GM10266 (cell line): ENCODE results near the gene APPBP2.
"Not testable (repeated sequence)": the region's sequence is repeated elsewhere in the genome, so short reads cannot be mapped to it uniquely, and the experiment has no call there.

Experiments used
- DNase-seq: peaks from one replicate; pipeline ENCODE4 v3.0.0; 2012; ENCODE audit errors: extremely low spot score
- CTCF ChIP-seq: IDR thresholded peaks from 2 replicates; pipeline ENCODE4 v1.5.1; 2012; ENCODE audit warnings: mild to moderate bottlenecking, low read depth; ENCODE audit not compliant: control insufficient read depth, insufficient read depth; ENCODE audit errors: missing control alignments

Gene APPBP2

GRCh38 chr17:60524463-60525327 is 1.3 kb downstream of the APPBP2 start:
- TF ChIP-seq CTCF = no peak
- no peak for DNase-seq

GRCh38 chr17:60523822-60524221 is 2.2 kb downstream of the APPBP2 start:
- no peak for DNase-seq
- TF ChIP-seq CTCF = no peak

- no peak for DNase-seq
- no peak for TF ChIP-seq CTCF
Observed at GRCh38 chr17:60522889-60523626, 3.0 kb downstream of the APPBP2 start.

GRCh38 chr17:60519795-60520194 is 6.2 kb downstream of the APPBP2 start:
- TF ChIP-seq CTCF = no peak
- no peak for DNase-seq

- not testable (repeated sequence) for DNase-seq
Observed at GRCh38 chr17:60515683-60516082, 10.4 kb downstream of the APPBP2 start.

- DNase-seq = not testable (repeated sequence)
Observed at GRCh38 chr17:60515199-60515598, 10.8 kb downstream of the APPBP2 start.

- no peak for DNase-seq
- no peak for TF ChIP-seq CTCF
Observed at GRCh38 chr17:60514500-60514899, 11.5 kb downstream of the APPBP2 start.

GRCh38 chr17:60514053-60514452 is 12.0 kb downstream of the APPBP2 start:
- no peak for DNase-seq
- no peak for TF ChIP-seq CTCF
